HG03342 (cell line): Measurements from ENCODE around the gene PATL2.
"Not testable (repeated sequence)": the region's sequence is repeated elsewhere in the genome, so short reads cannot be mapped to it uniquely, and the experiment has no call there.

Experiments
- ATAC-seq: cut with Tn5 transposase; IDR thresholded peaks from one replicate; pipeline ENCODE4 v1.9.1; 2021; ENCODE audit warnings: mild to moderate bottlenecking, moderate library complexity; ENCODE audit not compliant: unreplicated experiment

The PATL2 gene

DNA sequence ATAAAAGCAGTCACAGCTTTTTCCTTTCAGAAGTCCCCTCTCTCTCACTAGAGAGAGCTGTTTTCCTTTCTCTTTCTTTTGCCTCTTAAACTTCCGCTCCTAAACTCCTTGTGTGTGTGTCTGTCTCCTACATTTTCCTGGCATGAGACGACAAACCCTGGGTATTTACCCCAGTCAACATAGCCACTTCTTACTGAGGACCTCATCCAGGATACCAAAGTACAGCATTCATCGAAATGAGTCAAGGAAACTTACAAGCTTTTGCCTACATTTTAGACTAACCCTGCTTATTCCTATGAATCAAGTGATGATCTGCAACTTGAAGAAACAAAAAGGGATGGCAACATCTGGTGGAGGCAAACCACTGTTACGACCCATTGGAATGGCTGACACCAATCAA, 16.7 kb downstream of the PATL2 start:
- no peak for ATAC-seq

- no peak for ATAC-seq
Observed at GRCh38 chr15:44692659-44693058, 18.5 kb downstream of the PATL2 start.

DNA sequence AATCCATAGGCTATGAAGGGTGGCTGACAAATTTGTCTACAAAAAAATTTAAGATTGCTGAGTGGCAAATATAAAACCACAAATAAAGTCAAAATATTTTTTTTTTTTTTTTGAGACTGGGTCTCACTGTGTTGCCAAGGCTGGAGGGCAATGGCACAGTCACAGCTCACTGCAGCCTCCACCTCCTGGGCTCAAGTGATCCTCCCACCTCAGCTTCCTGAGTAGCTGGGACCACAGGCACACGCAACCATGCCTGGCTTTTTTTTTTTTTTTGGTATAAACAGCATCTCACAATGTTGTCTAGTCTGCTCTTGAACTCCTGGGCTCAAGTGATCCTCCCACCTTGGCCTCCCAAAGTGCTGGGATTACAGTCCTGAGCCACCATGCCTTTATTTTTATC, 20.9 kb downstream of the PATL2 start:
- ATAC-seq: not testable (repeated sequence)

GRCh38 chr15:44689318-44689717, 21.8 kb downstream of the PATL2 start:
- not testable (repeated sequence) for ATAC-seq

- ATAC-seq: not testable (repeated sequence)
Observed at GRCh38 chr15:44682809-44683682, 28.1 kb downstream of the PATL2 start.

DNA sequence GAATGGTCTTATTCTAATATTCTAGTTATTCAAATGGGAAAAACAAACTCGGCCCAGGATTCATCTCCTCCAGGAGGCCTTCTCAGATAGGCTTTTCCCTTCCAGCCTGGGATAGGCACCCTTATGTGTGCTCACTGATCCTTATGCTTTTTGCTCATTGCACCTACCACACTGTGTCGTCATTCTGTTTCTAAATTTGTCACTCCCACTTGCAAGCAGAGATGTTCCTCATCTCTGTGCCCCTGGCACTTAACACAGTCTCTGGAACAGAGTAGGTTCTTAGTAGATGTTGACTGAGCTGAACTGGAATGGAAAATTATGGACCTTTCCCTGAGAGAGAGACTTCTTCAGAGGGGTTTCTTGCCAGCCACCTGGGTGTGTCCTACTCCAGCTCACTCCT, 28.9 kb downstream of the PATL2 start:
- ATAC-seq: no peak

- ATAC-seq: no peak
Observed at GRCh38 chr15:44676676-44677075, 34.4 kb downstream of the PATL2 start.

DNA sequence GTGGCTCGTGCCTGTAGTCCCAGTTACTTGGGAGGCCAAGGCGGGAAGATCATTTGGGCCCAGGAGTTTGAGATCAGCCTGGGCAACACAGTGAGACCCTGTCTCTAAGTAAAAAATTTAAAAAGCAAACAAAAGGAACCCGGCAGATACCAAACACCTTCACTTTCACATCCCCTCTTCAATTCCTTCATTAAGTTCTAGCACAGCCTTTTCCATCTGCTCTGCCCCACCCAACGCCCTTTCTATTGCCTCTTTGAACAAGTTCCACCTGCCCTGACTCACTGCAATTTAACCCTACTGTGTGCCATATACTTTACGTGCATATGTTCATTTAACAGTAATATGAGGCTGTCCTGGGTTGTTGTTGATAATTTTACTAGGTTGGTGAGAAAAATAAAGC, 35.2 kb downstream of the PATL2 start:
- ATAC-seq: no peak

DNA sequence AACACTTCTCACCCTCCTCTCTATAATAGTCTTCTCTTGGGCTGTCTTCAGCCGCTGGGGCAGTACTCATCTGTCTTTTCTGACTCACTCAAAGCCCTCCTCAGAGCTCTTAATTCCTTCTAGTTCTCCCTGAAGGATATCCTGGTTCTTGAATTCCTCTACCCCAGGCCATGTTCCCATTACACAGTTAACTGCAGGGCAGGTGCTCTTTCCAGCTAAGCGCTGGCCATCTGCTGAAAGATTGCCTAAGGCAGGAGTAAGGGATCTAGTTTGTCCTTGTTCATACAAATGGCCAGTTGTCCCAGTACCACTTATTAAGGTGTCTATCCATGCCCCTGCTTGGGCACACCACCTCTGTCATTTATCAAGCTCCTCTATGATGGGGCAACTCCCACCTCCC, 37.5 kb downstream of the PATL2 start:
- no peak for ATAC-seq

- no peak for ATAC-seq
Observed at GRCh38 chr15:44670087-44670950, 40.8 kb downstream of the PATL2 start.

DNA sequence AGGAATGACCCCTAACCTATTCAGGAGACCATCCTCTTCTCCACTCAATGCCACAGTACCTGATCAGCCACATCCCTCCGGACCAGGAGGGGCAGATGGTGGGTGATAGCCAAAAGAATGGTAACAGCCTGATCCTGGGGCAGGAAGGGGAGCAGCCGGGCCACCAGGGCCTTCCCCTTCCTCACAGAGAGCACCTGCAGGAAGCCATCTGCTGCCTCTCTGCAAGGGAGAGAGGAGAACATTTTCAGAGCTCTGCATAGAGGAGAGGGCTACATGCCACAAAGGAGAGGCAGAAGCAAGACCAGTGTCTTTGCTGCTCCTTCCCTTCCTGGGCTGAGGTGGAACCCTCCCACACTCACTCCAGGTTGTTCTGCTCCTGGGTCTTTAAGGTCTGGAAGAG, 42.2 kb downstream of the PATL2 start:
- ATAC-seq: no peak

DNA sequence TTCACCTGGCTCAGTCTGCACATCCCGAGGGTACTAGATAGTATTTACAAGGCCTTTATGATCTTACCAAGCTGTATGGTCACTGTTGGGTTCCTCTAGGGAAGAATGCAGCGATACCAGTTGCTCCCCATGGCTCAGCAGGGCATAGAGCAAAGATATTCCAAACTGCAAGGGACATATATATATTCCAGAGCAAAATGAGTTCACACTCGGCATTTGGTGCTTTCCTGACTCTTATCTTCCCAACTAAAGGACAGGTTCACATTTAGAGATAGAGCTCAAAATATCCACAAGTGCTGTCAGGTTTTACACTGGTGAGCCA, 44.1 kb downstream of the PATL2 start:
- ATAC-seq: no peak

- ATAC-seq: peak; percentile 25
Observed at GRCh38 chr15:44666210-44667038, 44.7 kb downstream of the PATL2 start.

DNA sequence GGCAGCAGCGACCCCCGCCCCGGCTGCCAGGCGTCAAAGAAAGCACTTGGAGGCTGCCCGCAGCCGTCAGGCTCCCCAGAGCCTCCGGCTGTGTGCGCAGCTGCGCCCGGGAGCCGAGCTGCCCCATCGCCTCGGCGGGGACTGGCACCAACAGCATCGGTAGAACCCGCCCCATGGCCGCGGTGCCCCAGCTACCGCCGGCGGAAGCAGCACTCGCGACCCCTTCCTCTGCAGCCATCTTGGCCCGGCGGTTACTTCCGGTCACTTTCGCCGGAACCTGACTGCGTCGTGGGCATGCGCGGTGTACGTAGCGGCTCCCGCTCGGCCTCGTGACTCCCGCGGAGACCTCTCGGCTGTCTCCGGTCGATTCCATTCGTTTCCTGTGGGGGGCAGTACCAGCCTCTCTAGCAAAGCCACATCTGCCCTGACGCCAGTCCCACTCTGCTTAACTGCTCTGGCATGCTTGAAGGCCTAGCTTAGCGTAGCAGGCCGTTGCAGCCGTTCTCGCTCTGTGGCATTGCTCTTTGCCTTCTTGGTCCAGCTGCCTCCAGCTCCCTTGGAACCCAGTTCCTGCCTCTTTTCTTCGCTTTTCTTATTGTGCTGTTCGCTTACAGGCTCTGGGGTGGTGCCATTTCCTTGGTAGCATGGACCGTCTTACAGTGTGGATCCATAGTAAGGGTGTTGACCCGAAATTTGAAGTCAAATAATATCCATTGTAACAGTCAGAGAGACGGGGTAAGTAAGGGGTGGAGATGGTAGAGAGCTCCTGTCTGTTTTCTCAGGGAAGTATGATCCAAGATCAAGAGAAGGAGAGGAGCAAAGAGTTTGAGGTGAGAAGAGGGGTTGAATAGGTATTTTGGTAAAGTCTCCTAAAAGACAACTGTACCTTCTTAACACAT, 47.5 kb downstream of the PATL2 start, which contains the start of gene SPG11:
SPG11 (minus strand) TSS at position 253 of the 899 bp plus-strand sequence; CDS start at position 238, 15 bp downstream.
- peak; percentile 76 for ATAC-seq

DNA sequence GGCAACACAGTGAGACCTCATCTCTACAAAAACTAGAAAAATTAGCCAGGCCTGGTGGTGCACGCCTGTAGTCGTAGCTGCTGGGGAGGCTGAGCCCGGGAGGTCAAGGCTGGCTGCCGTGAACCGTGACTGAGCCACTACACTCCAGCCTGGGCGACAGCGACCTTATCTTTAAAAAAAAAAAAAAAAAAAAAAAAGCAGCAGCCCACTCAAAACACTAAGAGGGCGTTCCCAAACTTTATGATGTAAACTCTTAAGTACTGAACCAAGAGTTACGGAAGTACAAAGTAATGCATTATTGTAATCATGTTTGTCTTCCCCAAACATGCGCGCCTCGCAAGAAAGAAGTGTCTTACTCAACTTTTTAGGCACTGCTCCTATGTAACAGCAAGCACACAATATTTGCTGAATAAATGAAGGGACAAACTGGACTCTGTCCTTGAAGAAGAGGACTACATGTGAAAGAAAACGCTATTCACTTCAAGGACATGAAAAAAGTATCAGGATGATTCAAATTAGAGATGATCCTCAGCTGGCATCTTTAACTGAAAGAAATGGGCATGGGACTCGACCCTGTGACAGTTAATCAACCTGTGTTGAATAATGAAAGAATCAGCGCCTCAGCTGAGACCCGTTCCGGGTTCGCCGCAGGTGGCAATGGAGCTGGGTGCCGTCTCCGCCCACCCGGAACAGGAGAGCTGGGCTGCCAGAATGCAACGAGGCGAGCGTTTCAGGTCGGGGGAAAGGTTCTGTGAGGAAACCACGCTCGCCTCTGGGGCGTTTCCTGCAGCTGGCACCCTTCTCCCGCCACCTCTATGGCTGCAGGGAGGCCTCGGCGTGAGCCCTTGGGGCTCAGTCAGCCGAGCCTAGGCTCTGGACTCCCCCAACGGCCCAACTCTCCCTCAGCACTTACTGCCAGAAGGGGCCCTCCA, 48.4 kb downstream of the PATL2 start:
- peak; percentile 43 for ATAC-seq

DNA sequence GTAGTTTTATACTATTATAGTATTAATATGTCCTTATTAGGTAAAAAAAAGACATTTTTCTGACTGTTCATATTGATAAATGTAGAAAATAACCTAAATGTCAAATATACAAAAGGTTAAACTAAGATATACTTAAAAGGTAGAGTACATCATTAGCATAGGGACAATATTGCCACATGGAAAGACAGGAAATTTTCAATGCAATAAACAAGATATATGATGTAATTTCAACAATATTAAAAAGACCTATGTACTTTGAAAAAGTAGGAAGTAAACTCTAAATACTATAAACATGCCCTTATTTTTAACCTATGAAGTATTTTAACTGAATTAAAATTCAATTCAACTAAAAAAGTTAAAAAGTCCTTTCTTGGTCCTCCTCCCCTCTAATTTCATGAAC, 49.5 kb downstream of the PATL2 start:
- ATAC-seq: no peak

DNA sequence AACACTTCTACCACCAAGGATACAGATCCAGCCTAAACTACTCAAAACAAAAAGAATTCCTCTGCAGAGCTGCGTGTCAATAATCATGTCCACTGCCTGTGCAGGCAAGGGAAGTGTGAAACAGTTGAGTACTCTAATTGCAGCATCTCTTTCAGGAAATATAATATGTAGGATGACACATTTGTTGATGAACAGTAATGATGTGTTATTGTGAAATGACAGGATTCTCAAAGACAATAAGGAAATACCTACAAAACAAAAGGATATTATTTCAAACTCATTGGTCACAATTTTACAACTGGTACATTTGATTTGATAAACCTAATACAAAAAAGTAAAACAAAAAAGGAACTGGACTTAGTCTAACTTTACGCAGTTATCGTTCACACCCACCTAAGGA, 52.1 kb downstream of the PATL2 start:
- no peak for ATAC-seq

DNA sequence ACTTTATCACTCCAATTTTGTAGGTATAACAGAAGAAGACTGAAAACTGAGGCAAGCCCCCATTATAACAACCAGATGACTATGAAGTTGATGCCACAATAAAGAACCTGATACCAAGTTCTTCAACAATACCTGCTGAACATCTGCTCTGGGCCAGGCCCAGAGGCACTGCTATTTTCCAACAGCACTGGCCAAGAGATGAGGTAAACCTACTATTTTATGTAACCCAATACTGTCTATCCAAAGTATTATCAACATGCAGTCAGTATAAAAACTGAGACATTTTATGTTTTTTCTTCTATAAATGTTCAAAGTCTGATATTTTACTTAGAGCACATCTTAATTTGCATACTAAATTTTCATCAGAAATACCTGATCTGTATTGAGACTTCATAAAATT, 53.7 kb downstream of the PATL2 start:
- no peak for ATAC-seq

DNA sequence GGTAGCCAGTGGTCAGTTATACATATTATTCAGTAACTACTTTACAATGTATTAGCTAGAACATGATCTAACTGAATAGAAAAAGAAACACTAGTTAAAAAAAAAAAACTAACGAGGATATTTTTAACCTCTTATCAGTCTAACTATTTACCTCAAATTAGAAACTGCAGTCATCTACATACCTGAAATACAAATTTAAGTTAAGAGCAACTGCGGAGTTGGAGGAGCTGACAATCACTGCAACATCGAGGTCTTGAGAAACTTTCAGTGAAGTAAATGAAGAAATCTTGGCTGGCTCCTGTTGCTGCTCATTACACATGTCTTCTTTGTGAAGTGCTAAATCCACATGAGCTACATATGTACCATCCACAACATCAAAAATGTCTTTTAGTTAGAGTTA, 54.2 kb downstream of the PATL2 start:
- ATAC-seq: no peak
